ENCODE results near the gene CMSS1.

The CMSS1 gene

DNA sequence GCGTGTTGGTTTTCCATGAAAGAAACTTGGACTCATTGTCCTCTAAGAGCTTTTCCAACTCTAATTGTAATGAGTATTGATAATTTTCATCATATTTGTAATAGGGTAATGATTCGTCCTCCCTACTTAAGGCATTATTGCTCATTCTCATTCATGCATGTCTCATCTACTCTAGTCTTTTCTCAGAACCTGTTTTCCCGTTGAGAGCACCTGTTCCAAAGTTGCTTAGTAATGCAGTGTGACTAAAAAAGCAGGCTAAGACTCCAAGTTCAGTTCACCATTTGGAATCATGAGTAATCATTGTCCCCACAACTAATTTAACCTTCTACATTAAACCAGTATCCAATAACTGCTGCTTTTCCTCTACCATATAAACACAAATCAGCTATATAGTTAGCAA, 212.7 kb downstream of the CMSS1 start:
- TF ChIP-seq CTCF (conservative IDR thresholded peaks at IDR 0.05) (no peak), ZFX (IDR thresholded peaks at IDR 0.05) (no peak)
- no peak overlapping the region for H3K27ac ChIP-seq

DNA sequence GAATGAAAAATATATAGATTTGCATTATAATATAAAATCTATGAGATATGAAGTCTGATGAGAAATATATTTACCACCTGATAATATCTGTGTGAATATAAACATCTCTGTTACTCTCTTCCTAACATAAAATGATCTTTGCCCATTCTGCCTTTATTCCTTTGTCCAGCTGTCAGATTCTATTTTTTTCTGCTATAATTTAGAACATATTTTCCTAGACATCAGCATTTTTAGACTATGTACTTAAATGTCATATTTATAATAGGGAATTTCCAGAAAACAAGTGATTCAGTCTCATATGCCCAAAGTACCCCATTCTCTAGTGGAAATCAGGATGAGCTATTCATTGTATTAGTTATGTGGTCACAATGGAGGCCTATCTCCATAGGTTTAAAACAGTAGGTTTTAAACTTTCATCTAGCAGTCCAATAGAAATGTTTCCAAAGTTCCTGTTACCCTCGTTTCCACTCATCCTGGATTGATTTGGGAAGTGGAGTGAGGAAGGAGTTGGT, 213.3 kb downstream of the CMSS1 start:
- no peak overlapping the region for H3K27ac ChIP-seq
- TF ChIP-seq CTCF (conservative IDR thresholded peaks at IDR 0.05) = no peak
- no peak for TF ChIP-seq ZFX (IDR thresholded peaks at IDR 0.05)

DNA sequence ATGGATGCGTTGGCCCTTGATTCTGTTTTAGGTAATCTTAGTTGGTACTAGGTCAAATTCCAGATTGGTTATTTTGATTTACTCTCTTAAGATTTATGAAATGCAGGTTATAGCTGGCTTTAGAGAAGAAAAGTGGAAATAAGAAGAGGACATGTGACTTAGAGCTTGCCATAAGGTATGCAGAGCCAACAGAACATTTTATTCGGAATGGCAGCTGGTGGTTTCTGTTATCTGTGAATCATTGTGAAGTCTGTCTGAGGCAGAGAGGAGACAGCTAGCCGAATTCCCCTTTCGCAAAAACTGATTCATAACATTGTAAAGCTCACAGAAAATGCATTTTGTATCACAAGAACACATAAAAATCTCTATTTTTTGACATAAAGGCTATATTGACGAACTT, 214.6 kb downstream of the CMSS1 start:
- TF ChIP-seq CTCF (conservative IDR thresholded peaks at IDR 0.05) = no peak
- TF ChIP-seq ZFX (IDR thresholded peaks at IDR 0.05) = no peak
- no peak overlapping the region for H3K27ac ChIP-seq

- no peak overlapping the region for H3K27ac ChIP-seq
These were observed 215.5 kb downstream of the CMSS1 start for GRCh38 chr3:100033184-100033583.

DNA sequence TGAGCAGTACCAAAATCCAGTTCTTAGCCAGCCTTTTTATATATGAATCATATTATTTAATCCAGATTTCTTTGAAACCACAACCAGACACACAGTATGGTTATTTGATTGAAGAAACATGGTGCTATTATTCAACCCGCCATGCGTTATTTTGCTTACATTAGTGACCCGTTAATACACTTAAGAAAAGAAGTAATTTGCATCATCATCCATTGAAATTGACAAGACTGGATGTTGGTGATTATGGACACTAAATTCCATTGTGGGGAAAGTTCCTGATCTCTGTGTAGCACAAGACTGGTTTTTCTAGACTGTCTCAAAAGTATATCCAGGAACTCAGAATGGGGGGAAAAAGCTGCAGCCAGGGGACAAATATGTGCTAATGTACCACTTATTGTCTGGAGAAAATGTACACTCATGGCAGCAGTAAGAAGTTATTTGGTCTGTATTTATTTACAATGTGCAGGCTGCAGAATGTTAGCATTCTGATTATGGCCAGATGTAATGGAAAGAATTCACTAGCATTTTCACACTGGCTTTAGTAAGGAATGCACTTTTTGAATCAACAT, 216.3 kb downstream of the CMSS1 start:
- no peak overlapping the region for H3K27ac ChIP-seq
- TF ChIP-seq ZFX (IDR thresholded peaks at IDR 0.05) (no peak), CTCF (conservative IDR thresholded peaks at IDR 0.05) (no peak)

More at GRCh38 chr3:100033184-100033583, 215.5 kb downstream of the CMSS1 start:
- TF ChIP-seq CTCF (conservative IDR thresholded peaks at IDR 0.05) = no peak
- no peak for TF ChIP-seq ZFX (IDR thresholded peaks at IDR 0.05)

GRCh38 chr3:100039075-100039474, 221.4 kb downstream of the CMSS1 start:
- no peak overlapping the region for H3K27ac ChIP-seq
- TF ChIP-seq CTCF (conservative IDR thresholded peaks at IDR 0.05) (no peak), ZFX (IDR thresholded peaks at IDR 0.05) (no peak)

- no peak for TF ChIP-seq CTCF (conservative IDR thresholded peaks at IDR 0.05)
- TF ChIP-seq ZFX (IDR thresholded peaks at IDR 0.05) = no peak
- no peak overlapping the region for H3K27ac ChIP-seq
These were observed 223.0 kb downstream of the CMSS1 start for GRCh38 chr3:100040451-100041225.

Measured in C4-2B (cell line).